GM19099 (cell line): ENCODE data around the gene RANBP17.

Source experiments
- POLR2A ChIP-seq: IDR thresholded peaks from 3 replicates; pipeline ENCODE4 v1.6.1; 2011; ENCODE audit warnings: low read depth; ENCODE audit not compliant: insufficient read length; ENCODE audit errors: extremely low read depth

Gene RANBP17

GRCh38 chr5:171221916-171222315, 360.1 kb downstream of the RANBP17 start:
- no peak for TF ChIP-seq POLR2A

GRCh38 chr5:171223927-171224326, 362.1 kb downstream of the RANBP17 start:
- no peak for TF ChIP-seq POLR2A

GRCh38 chr5:171226096-171226754, 364.4 kb downstream of the RANBP17 start:
- TF ChIP-seq POLR2A: no peak

GRCh38 chr5:171226864-171227263, 365.0 kb downstream of the RANBP17 start:
- no peak for TF ChIP-seq POLR2A

GRCh38 chr5:171236651-171237050, 374.8 kb downstream of the RANBP17 start:
- TF ChIP-seq POLR2A: no peak

- no peak for TF ChIP-seq POLR2A
Observed at GRCh38 chr5:171242521-171242920, 380.7 kb downstream of the RANBP17 start.

GRCh38 chr5:171246231-171246630, 384.4 kb downstream of the RANBP17 start:
- no peak for TF ChIP-seq POLR2A

GRCh38 chr5:171249460-171249859, 387.6 kb downstream of the RANBP17 start:
- TF ChIP-seq POLR2A: no peak

- no peak for TF ChIP-seq POLR2A
Observed at GRCh38 chr5:171250738-171251137, 388.9 kb downstream of the RANBP17 start.

- TF ChIP-seq POLR2A: no peak
Observed at GRCh38 chr5:171251519-171251918, 389.7 kb downstream of the RANBP17 start.

- TF ChIP-seq POLR2A: no peak
Observed at GRCh38 chr5:171252674-171253073, 390.9 kb downstream of the RANBP17 start.

- TF ChIP-seq POLR2A: no peak
Observed at GRCh38 chr5:171258737-171259415, 397.1 kb downstream of the RANBP17 start.

- TF ChIP-seq POLR2A: no peak
Observed at GRCh38 chr5:171261361-171261760, 399.5 kb downstream of the RANBP17 start.

- TF ChIP-seq POLR2A: no peak
Observed at GRCh38 chr5:171261904-171262303, 400.1 kb downstream of the RANBP17 start.

GRCh38 chr5:171263181-171263580, 401.4 kb downstream of the RANBP17 start:
- TF ChIP-seq POLR2A: no peak

- TF ChIP-seq POLR2A: no peak
Observed at GRCh38 chr5:171264843-171265242, 403.0 kb downstream of the RANBP17 start.
